ENCODE data around the gene ATOH1. TPM values are rescaled to one million over a fixed set of nuclear protein-coding genes. Genes with fewer than 3 reads are reported as not detected.

The ATOH1 gene
- total RNA-seq, 2 donors from 2014 or later = not detected

- H3K4me3 ChIP-seq = no peak overlapping the region
- no peaks in the 10 kb centered on the region for H3K36me3 ChIP-seq
- H3K4me1 ChIP-seq = no peaks in the 10 kb centered on the region
- no peak for TF ChIP-seq CTCF (IDR thresholded peaks at IDR 0.05)
- no peaks in the 10 kb centered on the region for H3K27me3 ChIP-seq
- no peak overlapping the region for H3K27ac ChIP-seq
- DNase-seq (ENCODE audit: low spot score) = no peak
- H3K9me3 ChIP-seq = no peaks in the 10 kb centered on the region
These were observed 39.8 kb upstream of the ATOH1 start for GRCh38 chr4:93788712-93789111.

- Histone ChIP-seq H3K9me3 (no peaks in the 10 kb centered on the region), H3K36me3 (no peaks in the 10 kb centered on the region), H3K4me1 (no peaks in the 10 kb centered on the region), H3K27me3 (no peaks in the 10 kb centered on the region), H3K4me3 (no peak overlapping the region), H3K27ac (no peak overlapping the region)
- DNase-seq (ENCODE audit: low spot score) = no peak
- TF ChIP-seq CTCF (IDR thresholded peaks at IDR 0.05) = peak; percentile 67 to 81
These were observed 36.9 kb upstream of the ATOH1 start for GRCh38 chr4:93791570-93792195.

GRCh38 chr4:93802045-93802444, 26.5 kb upstream of the ATOH1 start:
- no peak for DNase-seq (ENCODE audit: low spot score)
- Histone ChIP-seq H3K4me3 (no peak overlapping the region), H3K4me1 (no peaks in the 10 kb centered on the region), H3K9me3 (no peaks in the 10 kb centered on the region), H3K27ac (no peak overlapping the region), H3K36me3 (no peaks in the 10 kb centered on the region), H3K27me3 (no peaks in the 10 kb centered on the region)
- TF ChIP-seq CTCF (IDR thresholded peaks at IDR 0.05) = no peak

GRCh38 chr4:93809773-93810172, 18.8 kb upstream of the ATOH1 start:
- no peak for TF ChIP-seq CTCF (IDR thresholded peaks at IDR 0.05)
- H3K27ac ChIP-seq = peak overlapping the region in 1 of 2 donors; percentile 45

GRCh38 chr4:93810340-93810992, 18.1 kb upstream of the ATOH1 start:
- DNase-seq (ENCODE audit: low spot score) = no peak
- TF ChIP-seq CTCF (IDR thresholded peaks at IDR 0.05) = no peak
- Histone ChIP-seq H3K4me3 (no peak overlapping the region), H3K27ac (peak overlapping the region in 1 of 2 donors; percentile 45), H3K4me1 (peaks cover 0 to 8% of the 10 kb centered on the region in 2 donors), H3K9me3 (no peaks in the 10 kb centered on the region), H3K36me3 (no peaks in the 10 kb centered on the region), H3K27me3 (no peaks in the 10 kb centered on the region)

More at GRCh38 chr4:93809773-93810172, 18.8 kb upstream of the ATOH1 start:
- Histone ChIP-seq H3K27me3 (no peaks in the 10 kb centered on the region), H3K9me3 (no peaks in the 10 kb centered on the region), H3K4me3 (no peak overlapping the region), H3K36me3 (no peaks in the 10 kb centered on the region), H3K4me1 (peaks cover 0 to 8% of the 10 kb centered on the region in 2 donors)
- no peak for DNase-seq (ENCODE audit: low spot score)
